Glomerular visceral epithelial cell (primary cell): ENCODE data around the gene WWC2.

ENCODE experiments used
- DNase-seq: peaks from one replicate; pipeline ENCODE4 v3.0.0-alpha.2; 2016; ENCODE audit errors: extremely low spot score

The WWC2 gene

GRCh38 chr4:183200453-183200852, 101.4 kb downstream of the WWC2 start:
- peak; percentile 81 for DNase-seq

- DNase-seq = no peak
These were observed 102.3 kb downstream of the WWC2 start for GRCh38 chr4:183201331-183201730.

- DNase-seq = no peak
These were observed 103.5 kb downstream of the WWC2 start for GRCh38 chr4:183202523-183202922.

GRCh38 chr4:183204793-183205192, 105.7 kb downstream of the WWC2 start:
- no peak for DNase-seq

GRCh38 chr4:183205193-183205592, 106.1 kb downstream of the WWC2 start:
- no peak for DNase-seq

GRCh38 chr4:183205709-183206108, 106.7 kb downstream of the WWC2 start:
- no peak for DNase-seq

- DNase-seq = no peak
These were observed 112.5 kb downstream of the WWC2 start for GRCh38 chr4:183211533-183211932.

GRCh38 chr4:183213996-183214395, 114.9 kb downstream of the WWC2 start:
- DNase-seq = no peak

- DNase-seq = no peak
These were observed 115.9 kb downstream of the WWC2 start for GRCh38 chr4:183214912-183215488.

- peak; percentile 30 for DNase-seq
These were observed 121.2 kb downstream of the WWC2 start for GRCh38 chr4:183220236-183220635.

GRCh38 chr4:183223053-183223452, 124.0 kb downstream of the WWC2 start:
- no peak for DNase-seq

GRCh38 chr4:183229397-183229796, 130.3 kb downstream of the WWC2 start:
- DNase-seq = no peak

- no peak for DNase-seq
These were observed 141.7 kb downstream of the WWC2 start for GRCh38 chr4:183240581-183241321.

- DNase-seq = no peak
These were observed 142.2 kb downstream of the WWC2 start for GRCh38 chr4:183241322-183241640.

- DNase-seq = no peak
These were observed 142.7 kb downstream of the WWC2 start for GRCh38 chr4:183241721-183242151.

GRCh38 chr4:183242291-183242690, 143.2 kb downstream of the WWC2 start:
- no peak for DNase-seq

GRCh38 chr4:183244019-183244418, 145.0 kb downstream of the WWC2 start:
- no peak for DNase-seq

- DNase-seq = no peak
These were observed 145.4 kb downstream of the WWC2 start for GRCh38 chr4:183244506-183244905.

- DNase-seq = no peak
These were observed 149.1 kb downstream of the WWC2 start for GRCh38 chr4:183248201-183248600.

GRCh38 chr4:183249854-183250253, 150.8 kb downstream of the WWC2 start:
- peak; percentile 68 for DNase-seq

GRCh38 chr4:183250831-183251230, 151.8 kb downstream of the WWC2 start:
- DNase-seq = no peak

- no peak for DNase-seq
These were observed 153.9 kb downstream of the WWC2 start for GRCh38 chr4:183252959-183253358.

- no peak for DNase-seq
These were observed 154.4 kb downstream of the WWC2 start for GRCh38 chr4:183253451-183253850.

GRCh38 chr4:183254162-183254561, 155.1 kb downstream of the WWC2 start:
- no peak for DNase-seq
